GM21381 (cell line): Measurements from ENCODE around the gene TMPRSS3.

Experiments
- ATAC-seq: cut with Tn5 transposase; IDR thresholded peaks from one replicate; pipeline ENCODE4 v1.9.1; 2021; ENCODE audit warnings: mild to moderate bottlenecking, moderate library complexity; ENCODE audit not compliant: unreplicated experiment

TMPRSS3 gene

GRCh38 chr21:42374864-42375499 lies 20.9 kb downstream of the TMPRSS3 start:
- ATAC-seq = no peak

- ATAC-seq = no peak
Measured at GRCh38 chr21:42374457-42374856, 21.4 kb downstream of the TMPRSS3 start.

- no peak for ATAC-seq
Measured at GRCh38 chr21:42373908-42374455, 21.9 kb downstream of the TMPRSS3 start.

GRCh38 chr21:42373196-42373907 lies 22.5 kb downstream of the TMPRSS3 start:
- ATAC-seq = no peak

GRCh38 chr21:42370894-42371654 lies 24.8 kb downstream of the TMPRSS3 start:
- ATAC-seq = no peak

- no peak for ATAC-seq
Measured at GRCh38 chr21:42369821-42370220, 26.0 kb downstream of the TMPRSS3 start.

- no peak for ATAC-seq
Measured at GRCh38 chr21:42367367-42368165, 28.3 kb downstream of the TMPRSS3 start.

- ATAC-seq = no peak
Measured at GRCh38 chr21:42366292-42367010, 29.4 kb downstream of the TMPRSS3 start, which contains the start of gene TFF1. Gene TFF1 (minus strand): TSS chr21:42366535. CDS start chr21:42366495, 40 bp downstream.

GRCh38 chr21:42365770-42366169 lies 30.1 kb downstream of the TMPRSS3 start:
- no peak for ATAC-seq

- ATAC-seq = no peak
Measured at GRCh38 chr21:42364304-42364865, 31.5 kb downstream of the TMPRSS3 start.

GRCh38 chr21:42363312-42363711 lies 32.5 kb downstream of the TMPRSS3 start:
- ATAC-seq = no peak

- ATAC-seq = no peak
Measured at GRCh38 chr21:42362700-42363099, 33.2 kb downstream of the TMPRSS3 start.

- no peak for ATAC-seq
Measured at GRCh38 chr21:42362198-42362597, 33.7 kb downstream of the TMPRSS3 start.

- no peak for ATAC-seq
Measured at GRCh38 chr21:42361286-42361685, 34.6 kb downstream of the TMPRSS3 start.

GRCh38 chr21:42360317-42360716 lies 35.5 kb downstream of the TMPRSS3 start:
- no peak for ATAC-seq

GRCh38 chr21:42358937-42359336 lies 36.9 kb downstream of the TMPRSS3 start:
- no peak for ATAC-seq

GRCh38 chr21:42358261-42358660 lies 37.6 kb downstream of the TMPRSS3 start:
- ATAC-seq = no peak

GRCh38 chr21:42357307-42357706 lies 38.5 kb downstream of the TMPRSS3 start:
- no peak for ATAC-seq

- ATAC-seq = no peak
Measured at GRCh38 chr21:42356650-42357049, 39.2 kb downstream of the TMPRSS3 start.

GRCh38 chr21:42356046-42356445 lies 39.8 kb downstream of the TMPRSS3 start:
- no peak for ATAC-seq
